Omental fat pad (tissue), 4 donors: ENCODE measurements around the gene NEDD8. TPM values are rescaled to one million over a fixed set of nuclear protein-coding genes. Genes with fewer than 3 reads are reported as not detected.

Experiments used
- ATAC-seq: fragments of 150-250 bp; one replicate; pipeline ENCODE4 v1.9.1; 2016; ENCODE audit warnings: mild to moderate bottlenecking, moderate library complexity; ENCODE audit not compliant: low FRiP score
- DNase-seq: peaks from one replicate; pipeline ENCODE4 v3.0.0-alpha.2; 2019; ENCODE audit warnings: low spot score
- CTCF ChIP-seq, 3 donors: fragments of 450-650 bp; IDR thresholded peaks; one replicate each; pipeline ENCODE4 v1.5.1; 2016 to 2017; ENCODE audit warnings: antibody characterized with exemption in 3 of 3, mild to moderate bottlenecking in 3 of 3, moderate library complexity in 2 of 3
- total RNA-seq, 4 donors: library from RNA; depleted of rRNA; stranded (reverse); fragments of >200 nt; gene quantifications; one replicate each; pipeline ENCODE4 v1.1.0, GENCODE V29; 2016

Gene NEDD8
- total RNA-seq, 4 donors from 2014 or later = 98.4 to 184 (median 126) TPM

GRCh38 chr14:24181371-24182077 is 50.6 kb downstream of the NEDD8 start:
- DNase-seq (no peak), ATAC-seq (no peak)
- no peak for TF ChIP-seq CTCF (IDR thresholded peaks at IDR 0.05)

GRCh38 chr14:24179961-24180796 is 52.0 kb downstream of the NEDD8 start:
- TF ChIP-seq CTCF (IDR thresholded peaks at IDR 0.05) = no peak
- DNase-seq (no peak), ATAC-seq (peak; percentile 20)

- no peak for DNase-seq
- no peak for TF ChIP-seq CTCF (IDR thresholded peaks at IDR 0.05)
- no peak for ATAC-seq
Measured at GRCh38 chr14:24179294-24179960, 52.7 kb downstream of the NEDD8 start.

GRCh38 chr14:24178399-24179178 is 53.6 kb downstream of the NEDD8 start:
- ATAC-seq = no peak
- DNase-seq = no peak
- no peak for TF ChIP-seq CTCF (IDR thresholded peaks at IDR 0.05)

- ATAC-seq = no peak
- DNase-seq = no peak
- no peak for TF ChIP-seq CTCF (IDR thresholded peaks at IDR 0.05)
Measured at GRCh38 chr14:24177891-24178290, 54.3 kb downstream of the NEDD8 start.

- DNase-seq (no peak), ATAC-seq (no peak)
- no peak for TF ChIP-seq CTCF (IDR thresholded peaks at IDR 0.05)
Measured at GRCh38 chr14:24177041-24177825, 54.9 kb downstream of the NEDD8 start.
